ENCODE data around the gene SLC1A4. TPM values are rescaled to one million over a fixed set of nuclear protein-coding genes. Genes with fewer than 3 reads are reported as not detected.
"Not testable (repeated sequence)": the region's sequence is repeated elsewhere in the genome, so short reads cannot be mapped to it uniquely, and the experiment has no call there.

The SLC1A4 gene
- total RNA-seq, 2 experiments from 2014 or later, result 24.9 to 25.8 TPM

DNA sequence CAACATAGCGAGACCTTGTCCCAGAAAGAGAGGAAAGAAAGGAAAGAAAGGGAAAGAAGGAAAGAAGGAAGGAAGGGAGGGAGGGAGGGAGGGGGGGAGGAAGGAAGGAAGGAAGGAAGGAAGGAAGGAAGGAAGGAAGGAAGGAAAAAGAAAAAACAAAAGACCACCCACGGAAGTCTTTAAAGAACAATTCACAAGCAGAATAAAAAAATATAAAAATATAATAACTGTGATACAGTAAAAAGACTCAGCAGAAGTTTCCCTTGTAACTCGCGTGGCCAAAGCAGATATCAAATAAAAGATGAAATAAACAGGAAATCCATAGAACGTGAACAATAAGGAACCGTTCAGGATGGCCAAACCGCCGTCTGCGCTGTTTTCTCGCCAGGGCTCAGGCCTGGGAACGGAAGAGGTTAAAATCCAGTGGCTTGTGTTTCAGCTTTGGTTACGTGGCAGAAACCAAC is 1.2 kb upstream of the SLC1A4 start:
- ChIA-PET POLR2A (interaction anchor here (0.6 to 2.2 kb wide), 5 partner anchors 54 to 334 kb away, joined by 3 to 9 read pairs (median 4); partner anchors contain the start of genes CEP68, RAB1A and SERTAD2), CTCF (interaction anchor here (0.7 to 1.6 kb wide), 2 partner anchors 9 to 74 kb away, joined by 3 to 5 read pairs; no protein-coding TSS in a partner anchor)

DNA sequence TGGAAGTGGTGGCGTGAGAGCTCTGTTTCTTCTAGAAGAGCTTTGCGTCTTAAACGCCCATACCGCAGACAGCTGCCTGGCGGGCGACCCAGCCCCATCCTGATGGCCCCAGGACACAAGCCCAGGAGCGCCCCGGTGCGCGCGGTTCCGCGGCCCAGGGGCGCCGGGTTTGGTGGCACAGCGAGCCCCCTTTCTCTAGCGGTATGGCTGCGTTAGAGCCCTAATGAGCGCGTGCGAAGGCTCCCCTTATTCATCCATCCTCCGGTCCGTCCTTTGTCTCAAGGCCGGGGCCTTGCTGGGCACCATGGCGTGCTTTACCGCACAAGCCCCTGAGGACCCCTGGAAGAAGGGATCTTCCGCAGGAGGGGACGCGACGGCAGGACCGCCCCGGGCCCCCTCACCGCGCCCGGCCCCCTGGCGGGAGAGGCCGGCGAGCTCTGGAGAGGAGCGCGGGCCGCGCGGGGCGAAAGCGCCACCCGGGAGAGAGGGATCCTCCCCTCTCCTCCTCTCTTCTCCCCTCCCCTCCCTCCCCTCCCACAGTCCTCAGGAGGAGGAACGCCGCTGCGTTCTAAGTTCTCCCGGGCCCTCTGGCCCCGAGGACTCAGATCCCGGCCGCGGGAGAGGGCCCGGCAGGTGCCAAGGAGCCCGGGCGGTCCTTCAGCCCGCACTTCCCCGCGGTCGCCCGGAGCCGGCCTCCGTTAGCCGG is 626 bp upstream of the SLC1A4 start:
- POLR2A ChIA-PET, result interaction anchor here (0.6 to 2.2 kb wide), 6 partner anchors 42 to 334 kb away, joined by 3 to 9 read pairs (median 4); partner anchors contain the start of genes CEP68, RAB1A and SERTAD2
- CTCF ChIA-PET, result interaction anchor here (0.7 to 2.2 kb wide), 3 partner anchors 9 to 75 kb away, joined by 3 to 13 read pairs (median 5); no protein-coding TSS in a partner anchor

- ChIA-PET CTCF (interaction anchor here (0.8 to 2.2 kb wide), 2 partner anchors 11 to 72 kb away, joined by 3 to 13 read pairs; no protein-coding TSS in a partner anchor), POLR2A (interaction anchor here (0.6 to 2.2 kb wide), 3 partner anchors 43 to 219 kb away, joined by 3 to 9 read pairs (median 4); partner anchors contain the start of gene CEP68)
Observed at GRCh38 chr2:64989982-64990614, 899 bp downstream of the SLC1A4 start.

DNA sequence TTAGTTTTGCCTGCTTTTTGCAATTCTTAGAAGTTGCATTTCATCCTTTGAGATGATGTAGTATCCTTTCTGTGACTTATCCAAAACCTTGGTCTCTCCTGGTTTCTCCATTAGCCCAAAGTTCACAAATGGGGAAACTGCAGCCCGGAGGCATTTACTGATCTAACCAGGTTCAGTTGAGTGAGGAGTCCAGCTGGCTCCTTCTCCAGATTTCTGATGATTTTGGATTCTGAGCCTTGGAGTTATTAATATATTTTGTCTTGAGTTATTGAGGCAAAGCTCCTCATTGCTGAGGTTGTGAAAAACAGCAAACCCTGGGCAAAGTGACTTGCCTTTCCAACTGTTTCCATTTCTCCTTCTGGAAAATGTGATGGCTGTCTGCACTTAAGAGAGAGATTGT is 1.7 kb downstream of the SLC1A4 start:
- ChIA-PET POLR2A (interaction anchor here (0.6 kb wide), 4 partner anchors 10 to 408 kb away, joined by 3 to 6 read pairs (median 4); no protein-coding TSS in a partner anchor), CTCF (interaction anchor here (0.6 to 2.2 kb wide), 2 partner anchors 73 to 489 kb away, joined by 3 to 13 read pairs; no protein-coding TSS in a partner anchor)

GRCh38 chr2:64992218-64992617 is 3.0 kb downstream of the SLC1A4 start:
- ChIA-PET POLR2A (no interaction called here), CTCF (interaction anchor here (0.8 to 1.2 kb wide), 2 partner anchors 48 to 61 kb away, joined by 3 read pairs; no protein-coding TSS in a partner anchor)

GRCh38 chr2:64992990-64993389 is 3.8 kb downstream of the SLC1A4 start:
- ChIA-PET CTCF (interaction anchor here (0.8 kb wide), 1 partner anchor 60 kb away, joined by 3 read pairs; no protein-coding TSS in a partner anchor), POLR2A (no interaction called here)

- CTCF ChIA-PET, result no interaction called here
Observed at GRCh38 chr2:64995041-64995440, 5.8 kb downstream of the SLC1A4 start.

GRCh38 chr2:64996871-64997307 is 7.7 kb downstream of the SLC1A4 start:
- POLR2A ChIA-PET, result no interaction called here
- CTCF ChIA-PET, result no interaction called here

More at GRCh38 chr2:64995041-64995440, 5.8 kb downstream of the SLC1A4 start:
- POLR2A ChIA-PET, result no interaction called here

GRCh38 chr2:64998658-64999061 is 9.5 kb downstream of the SLC1A4 start:
- ChIA-PET POLR2A (no interaction called here), CTCF (no interaction called here)

DNA sequence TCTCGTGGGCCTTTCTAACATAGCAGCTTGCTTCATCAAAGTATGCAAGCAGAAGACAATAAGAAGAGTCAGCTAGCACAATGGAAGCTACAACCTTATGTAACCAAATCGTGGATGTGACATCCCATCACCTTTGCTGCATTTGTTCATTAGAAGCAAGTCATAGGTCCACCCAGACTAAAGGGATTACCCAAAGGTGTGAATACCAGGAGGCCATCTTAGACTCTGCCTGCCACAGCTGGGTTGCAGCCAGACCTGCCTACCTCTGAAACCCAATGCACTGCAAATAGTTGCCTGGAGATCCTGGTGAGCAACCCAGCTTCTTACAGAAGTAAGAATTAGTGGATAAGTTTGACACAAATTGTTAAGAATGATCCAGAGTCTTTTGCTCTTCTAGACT is 10.6 kb downstream of the SLC1A4 start:
- POLR2A ChIA-PET, result no interaction called here
- CTCF ChIA-PET, result no interaction called here

DNA sequence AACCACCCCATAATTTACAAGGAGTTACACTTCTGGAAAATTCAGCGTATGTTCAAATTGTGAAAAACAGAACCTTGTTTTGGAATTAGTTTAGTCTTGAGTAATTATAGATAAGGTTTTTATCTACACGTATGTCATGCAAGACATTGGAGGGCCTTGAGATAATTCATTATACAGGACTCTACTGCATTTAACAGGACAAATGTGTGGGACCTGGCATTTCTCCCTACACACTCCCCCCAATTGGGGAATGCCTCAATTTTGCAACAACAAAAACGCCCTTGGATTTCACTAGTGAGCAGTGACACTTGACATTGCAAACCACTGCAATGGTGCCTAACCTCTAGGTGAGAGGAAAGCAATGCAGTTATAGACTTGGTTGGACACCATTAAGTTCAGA is 11.4 kb downstream of the SLC1A4 start:
- ChIA-PET POLR2A (no interaction called here), CTCF (interaction anchor here (0.6 kb wide), 1 partner anchor 52 kb away, joined by 5 read pairs; no protein-coding TSS in a partner anchor)

DNA sequence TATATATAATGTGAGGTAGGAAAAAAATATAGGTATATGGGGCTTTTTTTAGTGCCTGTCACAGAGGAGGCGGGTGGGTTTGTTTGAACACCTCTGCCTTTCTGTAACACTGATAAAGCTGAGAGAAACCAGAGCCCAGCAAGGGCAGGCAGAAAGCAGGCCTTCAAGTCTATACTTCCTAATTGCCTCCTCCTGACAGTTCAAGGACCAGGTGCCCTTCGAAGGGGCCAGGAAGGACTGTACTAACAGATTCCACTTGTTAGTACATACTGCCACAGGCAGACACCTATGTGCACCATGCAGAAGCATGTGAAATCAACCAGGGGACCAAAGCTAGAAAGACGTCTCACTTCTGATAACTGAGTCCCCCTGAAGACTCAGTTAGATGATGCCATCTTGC is 13.8 kb downstream of the SLC1A4 start:
- ChIA-PET CTCF (no interaction called here), POLR2A (no interaction called here)

DNA sequence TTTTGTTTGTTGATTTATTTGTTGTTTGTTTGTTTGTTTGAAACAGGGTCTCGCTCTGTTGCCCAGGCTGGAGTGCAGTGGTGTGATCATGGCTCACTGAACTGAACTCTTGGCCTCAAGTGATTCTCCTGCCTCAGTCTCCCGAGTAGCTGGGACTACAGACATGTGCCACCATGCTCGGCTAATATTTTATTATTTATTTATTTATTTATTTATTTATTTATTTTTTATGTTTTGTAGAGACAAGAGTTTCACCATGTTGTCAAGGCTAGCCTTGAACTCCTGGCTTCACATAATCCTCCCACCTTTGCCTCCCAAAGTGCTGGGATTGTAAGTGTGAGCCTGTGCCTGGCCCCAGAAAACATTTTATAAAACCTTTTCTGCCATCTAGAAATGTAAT is 15.0 kb downstream of the SLC1A4 start:
- POLR2A ChIA-PET, result not testable (repeated sequence)

DNA sequence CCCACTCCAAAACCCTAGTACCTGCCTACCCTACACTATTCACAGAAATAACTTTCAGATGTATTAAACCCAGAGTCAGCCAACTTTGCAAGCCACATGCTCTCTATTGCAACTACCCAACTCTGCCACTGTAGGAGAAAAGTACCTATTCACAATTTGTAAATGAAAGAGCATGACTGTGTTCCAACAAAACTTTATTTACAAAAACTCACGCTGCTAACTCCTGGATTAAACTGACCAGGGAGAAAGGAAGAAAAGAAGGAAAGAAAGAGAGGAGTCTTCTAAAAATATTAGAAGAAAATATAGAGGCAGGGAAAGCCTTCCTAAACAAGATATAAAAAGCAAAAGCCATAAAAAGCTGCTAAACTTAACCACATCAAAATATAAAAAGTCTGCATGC is 24.6 kb downstream of the SLC1A4 start:
- ChIA-PET POLR2A (no interaction called here), CTCF (no interaction called here)

More for the DNA sequence above, 15.0 kb downstream of the SLC1A4 start:
- CTCF ChIA-PET, result not testable (repeated sequence)

GRCh38 chr2:65015731-65016130 is 26.5 kb downstream of the SLC1A4 start:
- POLR2A ChIA-PET, result no interaction called here
- CTCF ChIA-PET, result interaction anchor here (1.0 to 1.2 kb wide), 2 partner anchors 14 to 98 kb away, joined by 3 to 4 read pairs; no protein-coding TSS in a partner anchor

GRCh38 chr2:65016789-65017188 is 27.6 kb downstream of the SLC1A4 start:
- CTCF ChIA-PET, result interaction anchor here (1.2 kb wide), 1 partner anchor 99 kb away, joined by 3 read pairs; no protein-coding TSS in a partner anchor
- POLR2A ChIA-PET, result no interaction called here

- ChIA-PET POLR2A (no interaction called here), CTCF (no interaction called here)
Observed at GRCh38 chr2:65017335-65017734, 28.1 kb downstream of the SLC1A4 start.

- ChIA-PET CTCF (no interaction called here), POLR2A (no interaction called here)
Observed at GRCh38 chr2:65018141-65018582, 29.0 kb downstream of the SLC1A4 start.

- ChIA-PET POLR2A (no interaction called here), CTCF (no interaction called here)
Observed at GRCh38 chr2:65019010-65019409, 29.8 kb downstream of the SLC1A4 start.

DNA sequence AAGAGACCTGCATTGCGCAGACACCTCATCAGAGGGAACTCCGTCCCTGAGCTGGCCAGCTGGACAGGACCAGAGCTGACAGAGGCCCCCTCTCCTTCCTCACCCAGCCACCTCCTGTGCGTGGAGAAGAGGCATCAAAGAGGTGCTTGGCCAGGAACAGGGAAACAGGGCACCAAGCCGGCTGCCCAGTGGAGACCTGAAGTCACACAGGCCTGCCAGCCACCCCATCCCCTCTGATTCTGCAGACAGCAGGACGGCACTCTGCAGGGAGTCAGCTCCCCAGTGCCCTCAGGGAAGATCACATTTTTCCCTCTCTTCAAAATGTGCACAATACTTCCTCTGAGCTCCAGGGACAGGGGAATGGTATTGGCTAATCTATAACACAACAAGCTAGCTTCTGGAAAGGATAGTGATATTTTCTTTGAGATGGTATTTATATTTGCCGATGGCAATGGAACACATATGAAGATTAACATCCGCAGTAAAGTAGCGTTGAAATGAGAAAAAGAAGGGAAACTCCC is 30.5 kb downstream of the SLC1A4 start:
- CTCF ChIA-PET, result interaction anchor here (0.6 kb wide), 1 partner anchor 20 kb away, joined by 3 read pairs; no protein-coding TSS in a partner anchor
- POLR2A ChIA-PET, result no interaction called here

Data from activated CD8-positive, alpha-beta memory T cell treated with anti-CD3 and anti-CD28 coated beads for 36 hours (primary cell).